Activated T-cell treated with anti-CD3 and anti-CD28 coated beads for 24 hours (primary cell): ENCODE results near the gene TNRC6B.
"Not testable (repeated sequence)": the region's sequence is repeated elsewhere in the genome, so short reads cannot be mapped to it uniquely, and the experiment has no call there.

Experiments
- DNase-seq: peaks from one replicate; pipeline ENCODE4 v3.0.0-alpha.2; 2020; ENCODE audit warnings: low read depth

The TNRC6B gene

GRCh38 chr22:40363059-40363458 lies 185.3 kb downstream of the TNRC6B start:
- DNase-seq, result no peak

- no peak for DNase-seq
Observed at GRCh38 chr22:40364431-40364830, 186.7 kb downstream of the TNRC6B start.

DNA sequence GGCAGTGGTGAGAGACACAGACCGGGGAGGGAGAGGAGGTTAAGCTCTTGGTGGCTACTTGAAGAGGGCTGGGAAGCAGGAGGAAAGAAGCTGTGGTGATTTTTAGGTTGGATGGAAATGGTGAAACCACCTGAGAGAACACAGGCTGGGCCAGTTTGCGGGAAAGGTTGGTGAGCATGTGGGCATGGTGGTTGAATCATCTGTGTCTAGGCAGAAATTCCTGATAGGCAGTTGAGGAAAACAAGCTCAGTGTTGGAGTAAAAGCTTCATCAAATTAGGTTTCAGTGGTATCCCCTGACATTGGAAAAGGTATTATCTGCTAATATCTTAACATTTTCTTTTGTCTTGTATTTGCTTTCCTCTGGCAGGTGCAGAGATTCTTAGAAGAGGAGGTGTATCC lies 188.3 kb downstream of the TNRC6B start:
- no peak for DNase-seq

DNA sequence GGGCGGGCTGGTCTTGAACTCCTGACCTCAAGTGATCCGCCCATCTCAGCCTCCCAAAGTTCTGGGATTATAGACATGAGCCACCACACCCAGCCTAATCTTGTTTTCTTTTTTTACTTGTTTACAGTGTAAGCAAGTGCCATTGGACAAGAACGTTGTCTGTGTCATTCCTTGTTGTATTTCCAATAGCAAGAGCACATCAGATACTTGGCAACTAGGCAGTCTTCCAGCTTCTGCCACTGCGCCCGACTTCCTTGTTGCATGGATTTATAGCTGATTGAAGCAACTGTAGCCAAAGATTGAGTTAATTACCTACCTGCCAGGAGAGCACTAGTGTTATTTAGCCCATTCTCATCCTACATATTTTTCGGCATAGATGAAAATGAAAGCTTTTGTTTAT lies 189.6 kb downstream of the TNRC6B start:
- DNase-seq, result no peak

- DNase-seq, result no peak
Observed at GRCh38 chr22:40368016-40368415, 190.3 kb downstream of the TNRC6B start.

DNA sequence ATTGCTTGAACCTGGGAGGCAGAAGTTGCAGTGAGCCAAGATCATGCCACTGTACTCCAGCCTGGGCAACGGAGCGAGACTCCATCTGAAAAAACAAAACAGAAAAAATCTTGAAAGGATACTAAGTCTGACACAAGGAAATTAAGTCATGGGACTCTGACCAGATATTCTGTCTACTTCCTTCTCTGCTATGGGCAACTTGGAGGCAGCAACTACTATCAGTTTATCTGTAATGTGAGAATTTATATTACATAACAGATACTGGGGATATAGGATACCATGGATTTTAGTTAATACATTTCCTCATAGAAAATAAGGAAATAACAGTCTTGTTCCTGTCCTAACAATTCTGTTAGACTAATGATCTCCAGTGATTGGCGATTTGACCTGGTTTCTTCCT lies 191.1 kb downstream of the TNRC6B start:
- no peak for DNase-seq

DNA sequence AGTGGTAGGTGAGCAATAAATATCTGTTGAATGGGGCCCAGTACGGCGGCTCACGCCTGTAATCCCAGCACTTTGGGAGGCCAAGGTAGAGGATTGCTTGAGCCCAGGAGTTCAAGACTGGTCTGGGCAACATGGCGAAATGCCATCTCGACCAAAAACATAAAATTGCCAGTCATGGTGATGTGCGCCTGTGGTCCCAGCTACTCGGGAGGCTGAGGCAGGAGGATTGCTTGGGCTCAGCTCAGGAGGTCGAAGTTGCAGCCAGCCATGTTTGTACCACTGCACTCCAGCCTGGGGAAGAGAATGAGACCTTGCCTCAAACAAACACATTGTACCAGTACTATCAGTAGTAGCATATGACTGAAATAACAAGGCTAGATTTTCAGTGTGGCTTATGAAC lies 196.8 kb downstream of the TNRC6B start:
- DNase-seq, result no peak

DNA sequence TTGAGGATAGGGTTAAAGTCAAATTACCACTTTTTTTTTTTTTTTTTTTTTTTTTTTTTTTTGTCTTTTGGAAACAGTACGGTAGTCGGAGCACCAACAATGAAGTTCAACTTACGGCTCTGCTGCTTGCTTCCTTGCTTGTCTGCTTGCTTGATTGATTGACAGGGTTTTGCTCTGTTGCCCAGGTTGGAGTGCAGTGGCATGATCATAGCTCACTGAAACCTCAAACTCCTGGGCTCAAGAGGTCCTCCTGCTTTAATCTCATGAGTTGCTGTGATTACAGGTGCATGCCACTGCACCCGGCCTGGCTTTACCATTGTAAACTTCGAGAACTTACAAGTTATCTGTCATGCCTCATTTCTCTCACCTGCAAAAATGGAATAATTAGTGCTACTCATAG lies 198.4 kb downstream of the TNRC6B start:
- no peak for DNase-seq

DNA sequence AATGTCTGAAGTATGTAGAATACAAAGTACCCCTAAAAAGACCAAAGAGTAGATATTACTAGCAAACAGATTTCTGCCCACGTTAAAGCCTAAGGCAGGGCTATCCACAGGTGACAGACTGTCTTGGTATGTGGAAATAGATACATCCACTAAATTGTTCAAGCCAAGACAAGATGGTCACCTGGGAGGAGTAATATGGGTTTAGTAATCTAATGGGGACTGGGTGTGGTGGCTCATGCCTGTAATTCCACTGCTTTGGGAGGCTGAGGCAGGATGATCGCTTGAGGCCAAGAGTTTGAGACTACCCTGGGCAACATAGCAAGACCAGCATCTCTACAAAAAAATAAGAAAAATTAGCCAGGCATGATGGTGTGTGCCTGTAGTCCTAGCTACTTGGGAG lies 200.2 kb downstream of the TNRC6B start:
- DNase-seq, result no peak

GRCh38 chr22:40378448-40378847 lies 200.7 kb downstream of the TNRC6B start:
- DNase-seq, result not testable (repeated sequence)

GRCh38 chr22:40381461-40381860 lies 203.7 kb downstream of the TNRC6B start:
- no peak for DNase-seq

DNA sequence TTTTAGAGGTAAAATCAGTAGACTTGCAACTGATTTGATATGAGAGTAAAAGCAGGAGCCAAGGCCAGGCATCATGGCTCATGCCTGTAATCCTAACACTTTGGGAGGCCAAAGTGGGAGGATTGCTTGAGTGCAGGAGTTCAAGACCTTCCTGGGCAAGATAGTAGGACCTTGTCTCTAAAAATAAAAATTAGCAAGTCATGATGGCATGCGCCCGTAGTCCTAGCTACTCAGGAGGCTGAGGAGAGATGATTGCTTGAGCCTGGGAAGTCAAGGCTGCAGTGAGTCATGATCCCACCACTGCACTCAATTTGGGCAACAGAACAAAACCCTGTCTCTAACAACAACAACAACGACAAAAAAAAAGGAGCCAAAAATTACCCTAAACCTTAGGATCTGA lies 206.2 kb downstream of the TNRC6B start:
- DNase-seq, result no peak

DNA sequence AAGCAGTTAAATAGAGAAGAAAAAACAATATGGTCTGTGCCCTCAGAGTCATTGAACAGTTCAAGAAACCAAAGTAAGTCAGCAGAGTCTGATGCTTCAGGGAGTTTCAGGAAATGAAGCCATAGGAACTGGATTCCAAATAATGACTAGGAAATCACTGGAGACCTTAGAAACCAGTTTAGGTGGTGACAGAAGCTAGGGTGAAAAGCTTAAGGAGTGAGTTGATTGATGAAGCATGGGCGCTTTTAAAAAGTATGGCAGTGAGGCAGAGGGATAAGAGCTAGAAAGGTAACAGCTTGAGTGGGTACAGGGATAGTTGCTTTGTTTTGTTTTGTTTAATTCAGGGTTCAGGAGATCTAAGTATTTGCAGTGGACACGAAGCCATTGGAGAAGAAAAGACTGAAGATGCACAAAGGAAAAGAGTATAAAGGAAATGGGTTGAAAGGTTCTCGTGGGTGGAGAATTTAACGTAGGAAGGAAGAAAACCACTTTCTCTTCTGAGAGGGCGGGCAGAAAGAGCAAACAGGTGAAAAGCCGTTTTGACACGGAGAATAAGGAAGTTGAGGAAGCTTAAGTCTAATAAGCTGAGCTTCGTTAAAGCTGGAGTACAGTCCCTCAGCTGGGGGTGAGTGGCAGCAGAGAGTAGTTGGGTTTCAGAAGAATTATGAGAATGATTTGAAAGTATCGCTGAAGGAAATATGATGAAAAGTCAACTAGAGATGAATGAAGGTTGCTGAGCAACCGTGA lies 207.5 kb downstream of the TNRC6B start:
- no peak for DNase-seq
